GM21825 (cell line): ENCODE data around the gene FLACC1.
"Not testable (repeated sequence)": the region's sequence is repeated elsewhere in the genome, so short reads cannot be mapped to it uniquely, and the experiment has no call there.

Experiments
- ATAC-seq: cut with Tn5 transposase; IDR thresholded peaks from one replicate; pipeline ENCODE4 v1.9.1; 2021; ENCODE audit warnings: mild to moderate bottlenecking, moderate library complexity; ENCODE audit not compliant: unreplicated experiment

FLACC1 gene, protein sequence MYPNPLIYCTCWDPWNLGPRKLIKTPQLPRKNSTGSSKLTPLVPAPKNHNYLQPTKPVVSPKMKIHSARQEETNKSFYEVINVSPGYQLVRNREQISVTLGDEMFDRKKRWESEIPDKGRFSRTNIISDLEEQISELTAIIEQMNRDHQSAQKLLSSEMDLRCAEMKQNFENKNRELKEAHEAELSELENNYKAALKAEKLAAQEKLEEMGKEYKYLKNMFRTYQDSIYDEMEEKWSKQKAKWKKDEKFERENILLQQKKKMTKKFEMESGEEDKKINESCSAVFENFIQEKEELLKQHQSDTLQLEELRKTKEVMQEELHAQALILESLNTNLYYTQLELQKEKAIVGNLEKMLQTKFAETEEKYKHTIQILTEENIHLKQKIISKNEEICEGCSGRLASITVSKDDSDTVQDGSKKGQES

DNA sequence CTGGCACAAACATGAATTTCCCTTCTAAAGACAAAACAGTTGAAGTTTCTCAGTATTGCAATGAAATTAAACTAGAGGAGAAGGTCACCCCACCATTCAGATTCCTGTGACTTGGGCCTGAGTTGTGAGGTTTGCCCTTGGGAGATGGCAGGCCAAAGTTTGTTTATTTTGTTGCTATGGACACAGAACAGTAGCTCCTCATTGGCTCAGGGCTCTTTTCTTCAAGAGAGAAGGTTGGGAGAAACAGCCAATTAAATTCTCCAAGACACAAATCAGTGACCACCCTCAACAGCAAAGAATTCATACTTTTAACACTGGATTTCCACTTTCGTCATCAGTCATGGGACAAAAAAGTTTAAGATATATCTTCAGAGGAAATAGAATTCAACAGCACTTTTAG is at the start of gene FLACC1:
Gene FLACC1 (minus strand): TSS at position 125 of the 400 bp plus-strand sequence. CDS start 5,941 bp downstream, outside the sequence.
- ATAC-seq, result no peak

DNA sequence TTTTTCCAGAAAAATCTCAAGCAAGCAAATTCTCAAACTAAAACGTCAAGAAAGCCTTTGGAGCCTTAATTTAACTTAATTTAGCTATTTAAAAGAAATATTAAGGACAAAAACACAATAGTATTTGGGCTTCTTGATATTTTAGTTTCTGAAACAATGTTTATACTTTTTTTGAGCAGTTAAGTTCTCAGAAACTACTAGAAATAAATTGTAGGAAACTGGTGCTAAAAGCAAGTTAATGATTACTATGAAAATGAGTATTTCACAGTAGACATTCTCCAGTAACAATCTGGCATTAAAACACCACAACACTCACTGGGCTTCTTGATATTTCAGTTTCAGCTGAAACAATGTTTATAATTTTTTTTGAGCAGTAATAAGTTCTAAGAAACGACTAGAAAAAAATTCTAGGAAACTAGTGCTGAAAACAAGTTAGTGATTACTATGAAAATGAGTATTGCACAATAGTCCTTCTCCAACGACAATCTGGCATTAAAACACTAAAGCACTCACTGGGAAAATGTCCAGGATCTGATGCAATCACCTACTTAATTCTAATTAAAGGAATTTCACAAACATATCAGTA is 49.0 kb upstream of the FLACC1 start:
- ATAC-seq, result no peak

- ATAC-seq, result no peak
Observed at GRCh38 chr2:201404699-201405280, 47.6 kb upstream of the FLACC1 start.

DNA sequence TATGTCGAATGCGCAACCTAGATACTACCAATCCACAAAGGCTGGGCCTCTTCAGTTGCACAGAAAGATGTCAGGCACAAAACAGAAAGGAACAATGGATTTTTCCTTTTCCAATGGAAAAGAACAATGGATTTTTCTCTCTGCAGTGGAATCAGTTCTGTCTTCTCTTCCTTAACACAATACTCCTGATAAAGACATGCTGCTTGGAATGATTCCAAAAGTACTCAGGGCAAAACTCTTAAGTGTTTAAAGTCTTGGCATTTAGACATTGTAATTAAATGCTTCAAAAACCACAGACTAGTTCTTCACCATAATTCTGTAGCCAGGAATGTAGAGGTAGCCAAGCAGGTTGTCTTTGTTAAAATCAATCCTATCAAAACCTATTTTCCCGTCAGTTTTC is 46.7 kb upstream of the FLACC1 start:
- ATAC-seq, result no peak

- ATAC-seq, result no peak
Observed at GRCh38 chr2:201402651-201403562, 45.8 kb upstream of the FLACC1 start.

DNA sequence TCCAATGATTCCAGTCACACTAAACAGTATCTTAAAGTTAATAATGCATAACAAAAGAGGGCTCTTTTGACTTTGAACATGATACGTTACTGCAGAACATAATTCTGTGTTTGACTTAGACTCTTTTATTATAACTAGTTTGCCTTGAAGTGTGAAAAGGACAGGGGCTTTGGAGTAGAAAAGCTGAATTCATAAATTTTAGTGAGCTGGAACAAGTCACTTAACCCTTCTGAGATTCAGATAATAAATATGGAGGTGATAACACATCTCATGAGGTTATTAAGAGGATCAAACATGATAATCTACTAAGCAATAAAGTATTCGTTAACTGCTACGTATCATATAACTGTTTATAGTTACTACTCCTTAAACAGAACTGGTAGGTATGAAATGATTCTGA is 44.7 kb upstream of the FLACC1 start:
- ATAC-seq, result no peak

DNA sequence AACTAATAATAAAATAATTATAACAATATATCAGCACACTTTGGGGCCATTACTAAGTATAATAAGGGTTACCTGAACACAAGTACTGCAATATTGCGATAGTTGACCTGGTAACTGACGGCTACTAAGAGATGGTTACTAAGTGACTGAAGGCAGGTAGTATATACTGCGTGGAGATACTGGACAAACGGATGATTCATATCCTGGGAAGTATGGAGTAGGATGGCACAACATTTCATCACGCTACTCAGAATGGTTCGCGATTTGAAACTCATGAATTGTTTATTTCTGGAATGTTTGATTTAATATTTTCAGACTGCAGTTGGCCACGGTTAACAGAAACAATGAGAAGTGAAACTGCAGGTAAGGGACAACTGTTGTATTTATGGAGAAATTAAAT is 39.5 kb upstream of the FLACC1 start:
- no peak for ATAC-seq

GRCh38 chr2:201383136-201383535 is 26.0 kb upstream of the FLACC1 start:
- ATAC-seq, result no peak

GRCh38 chr2:201378496-201379397 is 21.6 kb upstream of the FLACC1 start:
- ATAC-seq, result no peak

GRCh38 chr2:201377218-201377617 is 20.1 kb upstream of the FLACC1 start:
- ATAC-seq, result no peak

- ATAC-seq, result no peak
Observed at GRCh38 chr2:201369775-201370174, 12.6 kb upstream of the FLACC1 start.

- ATAC-seq, result not testable (repeated sequence)
Observed at GRCh38 chr2:201369318-201369717, 12.2 kb upstream of the FLACC1 start.

- ATAC-seq, result no peak
Observed at GRCh38 chr2:201366146-201366545, 9.0 kb upstream of the FLACC1 start.

- no peak for ATAC-seq
Observed at GRCh38 chr2:201363857-201364560, 6.9 kb upstream of the FLACC1 start.

- no peak for ATAC-seq
Observed at GRCh38 chr2:201362396-201362795, 5.3 kb upstream of the FLACC1 start.

DNA sequence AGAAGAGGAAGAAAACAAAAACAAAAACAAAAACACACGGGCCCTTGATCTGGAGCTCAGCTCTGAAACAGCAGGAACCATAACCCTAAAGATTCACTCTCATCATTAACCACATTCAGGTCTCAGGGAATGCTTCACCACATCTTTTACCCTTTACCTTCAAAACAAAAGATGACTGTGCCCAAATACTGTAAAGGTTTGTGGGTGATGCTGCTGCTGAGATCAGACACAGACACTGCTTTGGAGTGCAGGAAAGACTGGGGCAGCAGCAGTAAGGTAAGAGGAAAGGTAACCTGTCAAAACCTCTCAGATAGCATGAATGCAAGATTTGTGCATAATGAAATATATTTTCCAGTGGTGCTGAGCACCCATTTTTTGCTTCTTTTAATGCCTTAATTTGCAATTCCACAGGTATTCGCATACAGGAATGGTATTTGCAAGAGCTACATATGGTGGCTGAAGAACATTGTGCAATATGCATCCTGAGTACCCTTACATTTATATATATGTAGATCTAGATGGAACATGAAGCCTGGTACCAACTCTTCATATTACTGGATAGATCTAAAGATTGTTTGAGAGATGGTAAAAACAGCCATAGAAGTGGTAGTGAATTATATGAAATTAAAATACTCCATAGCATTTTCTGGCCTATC is 4.1 kb upstream of the FLACC1 start:
- ATAC-seq, result no peak

DNA sequence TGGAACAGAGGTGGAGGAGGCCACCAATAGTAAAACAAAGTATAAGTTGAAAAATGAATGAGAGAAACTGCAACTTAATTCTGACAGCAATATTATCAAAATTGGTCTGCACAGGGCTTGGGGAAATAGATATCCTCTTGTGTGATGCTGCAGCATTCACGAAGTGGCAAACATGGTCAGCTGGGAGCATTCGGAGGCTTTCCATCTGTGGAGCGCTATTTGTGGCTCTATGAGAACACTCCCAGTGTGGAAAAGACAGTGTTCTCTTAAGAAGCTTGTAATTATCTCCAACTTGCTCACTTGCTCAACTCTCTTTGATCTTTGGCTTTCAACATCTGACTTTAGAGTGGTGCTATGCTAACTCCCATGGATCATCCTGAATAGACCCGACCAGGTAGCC is 3.1 kb upstream of the FLACC1 start:
- ATAC-seq, result no peak

GRCh38 chr2:201358684-201359083 is 1.5 kb upstream of the FLACC1 start:
- ATAC-seq, result no peak

- ATAC-seq, result no peak
Observed at GRCh38 chr2:201353116-201353515, 4.0 kb downstream of the FLACC1 start.
